Smooth muscle cell (in vitro differentiated cells): ENCODE measurements around the gene ADAMTSL3. TPM values are rescaled to one million over a fixed set of nuclear protein-coding genes. Genes with fewer than 3 reads are reported as not detected.
A peak's percentile ranks its signal among the peaks of the same experiment; 100 is the strongest.

Experiments
- DNase-seq: peaks from one replicate; lab custom pipeline; 2025; ENCODE audit not compliant: unreplicated experiment; lab: John Stamatoyannopoulos, UW
- H2AFZ ChIP-seq: fragments of 200-600 bp; sonication (generic); 2 replicates; pipeline ENCODE4 v1.6.0; 2016; ENCODE audit warnings: antibody characterized with exemption, low read depth, mild to moderate bottlenecking
- H3F3A ChIP-seq: fragments of 200-600 bp; sonication (generic); 2 replicates; pipeline ENCODE4 v1.6.0; 2017; ENCODE audit warnings: antibody characterized with exemption, low read depth
- H3K27ac ChIP-seq: fragments of 200-600 bp; sonication (generic); 2 replicates; pipeline ENCODE4 v1.5.1; 2016; ENCODE audit warnings: low read depth, mild to moderate bottlenecking
- H3K27me3 ChIP-seq: fragments of 200-600 bp; sonication (generic); 2 replicates; pipeline ENCODE4 v1.6.1; 2016; ENCODE audit warnings: low read depth, mild to moderate bottlenecking
- H3K36me3 ChIP-seq: fragments of 200-600 bp; sonication (generic); 2 replicates; pipeline ENCODE4 v1.5.1; 2016; ENCODE audit warnings: low read depth
- H3K4me1 ChIP-seq: fragments of 200-600 bp; sonication (generic); 2 replicates; pipeline ENCODE4 v1.5.1; 2016; ENCODE audit warnings: low read depth
- H3K4me2 ChIP-seq: fragments of 200-600 bp; sonication (generic); 2 replicates; pipeline ENCODE4 v1.6.0; 2016; ENCODE audit warnings: mild to moderate bottlenecking
- H3K4me3 ChIP-seq: fragments of 200-600 bp; sonication (generic); 2 replicates; pipeline ENCODE4 v1.5.1; 2016; ENCODE audit warnings: mild to moderate bottlenecking
- H3K79me2 ChIP-seq: fragments of 200-600 bp; sonication (generic); 2 replicates; pipeline ENCODE4 v1.6.0; 2016; ENCODE audit warnings: low read depth, mild to moderate bottlenecking
- H3K9ac ChIP-seq: fragments of 200-600 bp; sonication (generic); 2 replicates; pipeline ENCODE4 v1.6.0; 2016; ENCODE audit warnings: low read depth
- H3K9me3 ChIP-seq: fragments of 200-600 bp; sonication (generic); replicated peaks from 2 replicates; pipeline ENCODE4 v1.5.1; 2016; ENCODE audit warnings: low read depth
- H4K20me1 ChIP-seq: fragments of 200-600 bp; sonication (generic); 2 replicates; pipeline ENCODE4 v1.6.0; 2016; ENCODE audit warnings: low read depth
- CTCF ChIP-seq: fragments of 200-600 bp; sonication (generic); IDR thresholded peaks from 2 replicates; pipeline ENCODE4 v1.5.1; 2017; ENCODE audit warnings: borderline replicate concordance, mild to moderate bottlenecking, antibody characterized with exemption; ENCODE audit not compliant: insufficient read depth, poor library complexity, severe bottlenecking
- WGBS: methylation state at CpG from one replicate; pipeline ENCODE4 v1.1.7; 2016; ENCODE audit warnings: low lambda C conversion rate; 5-methylcytosine and 5-hydroxymethylcytosine counted together
- polyA plus RNA-seq: library from polyadenylated mRNA; unstranded; fragments of >200 nt; fragmentation: Nextera tagmentation; extraction: Ambion mirVana; gene quantifications from 2 replicates; pipeline ENCODE4 v1.2.1, GENCODE V29; 2016
- total RNA-seq: library from RNA; depleted of rRNA; stranded (reverse); fragments of >200 nt; gene quantifications from 2 replicates; pipeline ENCODE4 v1.2.3, GENCODE V29; 2014

The ADAMTSL3 gene
- total and polyA plus RNA-seq, 2 experiments from 2014 or later = 0.17 to 0.22 TPM

- Histone ChIP-seq H3K9ac (no peak overlapping the region), H4K20me1 (no peaks in the 10 kb centered on the region), H3F3A (peaks cover 17% of the 10 kb centered on the region), H3K79me2 (no peaks in the 10 kb centered on the region), H3K4me3 (no peak overlapping the region), H3K4me2 (peak overlapping the region; percentile 42), H3K4me1 (peaks cover 10% of the 10 kb centered on the region), H3K27me3 (no peaks in the 10 kb centered on the region), H3K9me3 (no peaks in the 10 kb centered on the region), H3K36me3 (no peaks in the 10 kb centered on the region), H3K27ac (peak overlapping the region; percentile 45), H2AFZ (no peak overlapping the region)
- TF ChIP-seq CTCF = no peak
- no peak for DNase-seq
- WGBS = 21% methylated on average over 3 of the region's 3 CpGs
Measured at GRCh38 chr15:83695246-83695645, 41.3 kb downstream of the ADAMTSL3 start.

GRCh38 chr15:83695901-83696425 is 42.0 kb downstream of the ADAMTSL3 start:
- WGBS = 43% methylated on average over 7 of the region's 7 CpGs
- no peaks in the 10 kb centered on the region for H3K36me3 ChIP-seq
- no peaks in the 10 kb centered on the region for H3K79me2 ChIP-seq
- no peak for DNase-seq
- H3K9ac ChIP-seq = no peak overlapping the region
- peak overlapping the region; percentile 45 for H3K27ac ChIP-seq
- H3K27me3 ChIP-seq = no peaks in the 10 kb centered on the region
- no peaks in the 10 kb centered on the region for H4K20me1 ChIP-seq
- no peak overlapping the region for H2AFZ ChIP-seq
- H3K4me2 ChIP-seq = peak overlapping the region; percentile 42
- H3K4me1 ChIP-seq = peaks cover 10% of the 10 kb centered on the region
- no peak overlapping the region for H3K4me3 ChIP-seq
- no peak for TF ChIP-seq CTCF
- peaks cover 17% of the 10 kb centered on the region for H3F3A ChIP-seq
- no peaks in the 10 kb centered on the region for H3K9me3 ChIP-seq

GRCh38 chr15:83697716-83698115 is 43.8 kb downstream of the ADAMTSL3 start:
- H3K4me3 ChIP-seq = no peak overlapping the region
- TF ChIP-seq CTCF = no peak
- peaks cover 10% of the 10 kb centered on the region for H3K4me1 ChIP-seq
- H3K4me2 ChIP-seq = no peak overlapping the region
- no peaks in the 10 kb centered on the region for H3K27me3 ChIP-seq
- no peak overlapping the region for H2AFZ ChIP-seq
- H3K36me3 ChIP-seq = no peaks in the 10 kb centered on the region
- no peaks in the 10 kb centered on the region for H4K20me1 ChIP-seq
- H3K9me3 ChIP-seq = no peaks in the 10 kb centered on the region
- no peak overlapping the region for H3K27ac ChIP-seq
- no peaks in the 10 kb centered on the region for H3K79me2 ChIP-seq
- DNase-seq = no peak
- H3F3A ChIP-seq = peaks cover 16% of the 10 kb centered on the region
- no peak overlapping the region for H3K9ac ChIP-seq

GRCh38 chr15:83698294-83698693 is 44.4 kb downstream of the ADAMTSL3 start:
- no peak for TF ChIP-seq CTCF
- peaks cover 10% of the 10 kb centered on the region for H3F3A ChIP-seq
- no peaks in the 10 kb centered on the region for H3K9me3 ChIP-seq
- no peak for DNase-seq
- no peak overlapping the region for H3K4me3 ChIP-seq
- H3K4me2 ChIP-seq = no peak overlapping the region
- H2AFZ ChIP-seq = no peak overlapping the region
- H3K36me3 ChIP-seq = no peaks in the 10 kb centered on the region
- H3K79me2 ChIP-seq = no peaks in the 10 kb centered on the region
- H3K9ac ChIP-seq = no peak overlapping the region
- peaks cover 10% of the 10 kb centered on the region for H3K4me1 ChIP-seq
- H4K20me1 ChIP-seq = no peaks in the 10 kb centered on the region
- no peaks in the 10 kb centered on the region for H3K27me3 ChIP-seq
- 75% methylated on average over 3 of the region's 3 CpGs for WGBS
- no peak overlapping the region for H3K27ac ChIP-seq
